HG02678 (cell line): ENCODE measurements around the gene C17orf75.

Experiments used
- ATAC-seq: cut with Tn5 transposase; IDR thresholded peaks from one replicate; pipeline ENCODE4 v1.9.1; 2021; ENCODE audit warnings: mild to moderate bottlenecking, moderate library complexity; ENCODE audit not compliant: unreplicated experiment

The C17orf75 gene

DNA sequence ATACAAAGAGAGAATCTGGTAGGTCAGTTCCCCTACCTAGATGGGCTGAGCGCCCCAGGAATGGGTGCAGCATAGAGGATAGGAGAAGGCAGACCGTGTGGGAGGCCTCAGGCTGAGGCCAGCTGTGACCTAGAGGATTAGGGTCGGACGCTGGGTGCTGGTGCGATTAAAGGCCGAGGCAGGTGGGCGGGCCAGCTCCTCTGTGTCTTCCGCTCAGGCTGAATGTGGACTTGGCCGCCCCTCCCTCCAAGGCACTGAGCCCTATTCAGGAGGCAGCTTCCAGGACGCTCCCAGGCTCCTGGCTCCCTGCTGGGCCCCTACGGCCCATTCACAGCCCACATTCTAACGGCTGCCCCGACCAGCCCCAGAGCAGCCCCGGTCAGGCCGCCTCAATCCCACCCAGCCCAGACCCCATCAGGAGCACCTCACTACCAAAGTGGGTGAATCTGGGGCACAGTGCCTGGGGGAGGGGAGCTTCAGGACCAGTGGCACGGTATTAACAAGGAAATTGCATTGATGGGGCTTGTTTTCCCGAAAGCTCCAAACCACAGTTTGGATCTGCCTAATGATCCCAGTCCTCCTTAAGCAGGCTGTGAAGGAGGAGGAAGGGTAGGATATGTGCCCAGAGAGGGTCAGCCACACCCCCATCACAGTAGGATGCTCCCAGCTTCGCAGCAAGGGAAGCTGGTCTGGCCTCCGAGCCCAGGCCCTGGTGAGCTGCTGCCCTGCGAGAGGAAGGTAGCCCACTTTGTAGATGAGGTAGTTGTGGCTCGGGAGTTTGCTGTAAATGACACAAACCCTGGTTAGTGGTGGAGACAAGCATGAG lies 61.9 kb downstream of the C17orf75 start:
- no peak for ATAC-seq

DNA sequence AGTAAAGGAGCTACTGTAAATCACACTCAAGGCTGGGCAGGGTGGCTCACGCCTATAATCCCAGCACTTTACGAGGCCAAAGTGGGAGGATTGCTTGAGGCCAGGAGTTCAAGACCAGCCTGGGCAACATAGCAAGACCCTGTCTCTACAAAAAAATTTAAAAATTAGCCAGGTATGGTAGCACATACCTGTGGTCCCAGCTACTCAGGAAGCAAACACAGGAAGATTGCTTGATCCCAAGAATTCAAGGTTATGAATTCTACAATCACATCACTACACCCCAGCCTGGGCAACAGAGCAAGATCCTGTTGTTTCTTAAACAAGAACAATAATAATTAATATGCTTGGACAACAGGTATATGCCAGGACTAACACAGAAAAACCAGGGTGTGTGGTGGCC lies 63.2 kb downstream of the C17orf75 start:
- no peak for ATAC-seq
